Natural killer cell (primary cell): Measurements from ENCODE around the gene HADHB. TPM values are rescaled to one million over a fixed set of nuclear protein-coding genes. Genes with fewer than 3 reads are reported as not detected.

Source experiments
- ATAC-seq, 3 donors: fragments of 150-1000 bp in 2 of 3; fragments of 200-7000 bp in 1 of 3; cut with Tn5 transposase; 1 replicate in 1 of 3; 2 replicates in 2 of 3; pipeline ENCODE4 v1.10.0; 2021; ENCODE audit warnings: mild to moderate bottlenecking in 2 of 3, moderate library complexity in 2 of 3
- DNase-seq, 2 donors: peaks; one replicate each; pipeline versions ENCODE4 v3.0.0 to v3.0.0-alpha.2; 2013 to 2021; ENCODE audit warnings: mixed read lengths in 1 of 2
- H3K27ac ChIP-seq: one replicate; pipeline ENCODE4 v1.5.1; 2013; ENCODE audit warnings: mild to moderate bottlenecking, low read length
- H3K27me3 ChIP-seq: one replicate; pipeline ENCODE4 v1.6.1; 2013; ENCODE audit warnings: low read length; ENCODE audit not compliant: control insufficient read depth, insufficient read depth
- H3K36me3 ChIP-seq: one replicate; pipeline ENCODE4 v1.6.1; 2013; ENCODE audit warnings: low read length; ENCODE audit not compliant: control insufficient read depth, insufficient read depth
- H3K4me1 ChIP-seq: one replicate; pipeline ENCODE4 v1.6.1; 2013; ENCODE audit warnings: low read length; ENCODE audit not compliant: control insufficient read depth, insufficient read depth
- H3K4me3 ChIP-seq: one replicate; pipeline ENCODE4 v1.5.1; 2013; ENCODE audit warnings: low read length
- H3K9me3 ChIP-seq: one replicate; pipeline ENCODE4 v1.6.1; 2013; ENCODE audit warnings: low read length; ENCODE audit not compliant: control insufficient read depth, insufficient read depth
- H3K27ac Mint-ChIP-seq, 2 donors: one replicate each; pipeline ENCODE4 v1.8.0; 2022; ENCODE audit warnings: mild to moderate bottlenecking in 2 of 2, mixed read lengths in 2 of 2, moderate library complexity in 1 of 2
- H3K27me3 Mint-ChIP-seq, 2 donors: one replicate each; pipeline ENCODE4 v1.8.0; 2022; ENCODE audit warnings: low read depth in 2 of 2, mixed read lengths in 2 of 2
- H3K36me3 Mint-ChIP-seq: one replicate; pipeline ENCODE4 v1.8.0; 2022; ENCODE audit warnings: mixed read lengths
- H3K4me1 Mint-ChIP-seq, 2 donors: one replicate each; pipeline ENCODE4 v1.8.0; 2022; ENCODE audit warnings: mixed read lengths in 2 of 2
- H3K4me3 Mint-ChIP-seq: one replicate; pipeline ENCODE4 v1.8.0; 2022; ENCODE audit warnings: mild to moderate bottlenecking, moderate library complexity, mixed read lengths
- H3K9me3 Mint-ChIP-seq, 2 donors: one replicate each; pipeline ENCODE4 v1.8.0; 2022; ENCODE audit warnings: mixed read lengths in 2 of 2
- CTCF ChIP-seq: fragments of 200-600 bp; IDR thresholded peaks from one replicate; pipeline ENCODE4 v1.8.0; 2022; ENCODE audit warnings: antibody characterized with exemption
- WGBS: methylation state at CpG from one replicate; pipeline ENCODE4 v1.1.7; 2013; ENCODE audit warnings: missing lambda C conversion rate; ENCODE audit not compliant: insufficient coverage; 5-methylcytosine and 5-hydroxymethylcytosine counted together
- intact Hi-C: fragments of 100-400 bp; cut with micrococcal nuclease; formaldehyde crosslinking; loops from one replicate; pipeline ENCODE4 v1.14.2; 2022
- total RNA-seq, 4 donors: library from RNA; stranded (reverse); fragments of 120-200 nt in 1 of 4; gene quantifications; one replicate each; pipeline versions ENCODE4 v1.2.3 to v1.2.4, GENCODE V29; 2013 to 2022

Gene HADHB
- total RNA-seq, 3 donors from 2014 or later (not counting 1 experiment from before 2014, with no cell fraction given), result 43.1 to 58.8 (median 53.0) TPM

- H3K27ac Mint-ChIP-seq, result no peak overlapping the region
- no peak overlapping the region for H3K4me3 ChIP-seq
- 98% methylated on average over 3 of the region's 3 CpGs for WGBS
- ATAC-seq, result no peak
- H3K9me3 Mint-ChIP-seq, result no peaks in the 10 kb centered on the region
- no peak overlapping the region for H3K4me3 Mint-ChIP-seq
- peaks cover 64% of the 10 kb centered on the region for H3K36me3 ChIP-seq
- no peaks in the 10 kb centered on the region for H3K4me1 ChIP-seq
- TF ChIP-seq CTCF, result no peak
- H3K27me3 ChIP-seq, result no peaks in the 10 kb centered on the region
- H3K9me3 ChIP-seq, result no peaks in the 10 kb centered on the region
- peaks cover 19% of the 10 kb centered on the region for H3K36me3 Mint-ChIP-seq
- H3K27ac ChIP-seq, result no peak overlapping the region
- DNase-seq, result no peak
- intact Hi-C loops, result no loop called here
- H3K4me1 Mint-ChIP-seq, result no peaks in the 10 kb centered on the region
- H3K27me3 Mint-ChIP-seq, result no peaks in the 10 kb centered on the region
These were observed 39.4 kb downstream of the HADHB start for GRCh38 chr2:26284132-26284531.

GRCh38 chr2:26285931-26286330 lies 41.2 kb downstream of the HADHB start:
- ATAC-seq (no peak), DNase-seq (no peak)
- intact Hi-C loops, result no loop called here
- Mint-ChIP-seq H3K27ac (no peak overlapping the region), H3K27me3 (no peaks in the 10 kb centered on the region), H3K36me3 (peaks cover 16% of the 10 kb centered on the region), H3K9me3 (no peaks in the 10 kb centered on the region), H3K4me1 (no peaks in the 10 kb centered on the region), H3K4me3 (no peak overlapping the region)
- Histone ChIP-seq H3K27me3 (no peaks in the 10 kb centered on the region), H3K27ac (no peak overlapping the region), H3K9me3 (no peaks in the 10 kb centered on the region), H3K4me3 (no peak overlapping the region), H3K36me3 (peaks cover 52% of the 10 kb centered on the region), H3K4me1 (no peaks in the 10 kb centered on the region)
- no peak for TF ChIP-seq CTCF
- WGBS, result 98% methylated on average over 3 of the region's 3 CpGs

- WGBS, result no CpG with 5 or more reads among the region's 1 CpG
- ATAC-seq (no peak), DNase-seq (no peak)
- no peak overlapping the region for H3K27ac ChIP-seq
- H3K36me3 Mint-ChIP-seq, result no peaks in the 10 kb centered on the region
- no peaks in the 10 kb centered on the region for H3K9me3 ChIP-seq
- H3K4me1 ChIP-seq, result no peaks in the 10 kb centered on the region
- H3K4me1 Mint-ChIP-seq, result no peaks in the 10 kb centered on the region
- TF ChIP-seq CTCF, result no peak
- peaks cover 23% of the 10 kb centered on the region for H3K36me3 ChIP-seq
- no peak overlapping the region for H3K27ac Mint-ChIP-seq
- H3K4me3 Mint-ChIP-seq, result no peak overlapping the region
- no peaks in the 10 kb centered on the region for H3K9me3 Mint-ChIP-seq
- no peaks in the 10 kb centered on the region for H3K27me3 Mint-ChIP-seq
- H3K4me3 ChIP-seq, result no peak overlapping the region
- H3K27me3 ChIP-seq, result no peaks in the 10 kb centered on the region
- intact Hi-C loops, result no loop called here
These were observed 45.3 kb downstream of the HADHB start for GRCh38 chr2:26290001-26290400.

GRCh38 chr2:26292646-26293045 lies 47.9 kb downstream of the HADHB start:
- DNase-seq, result no peak
- Histone ChIP-seq H3K36me3 (peaks cover 5% of the 10 kb centered on the region), H3K27me3 (no peaks in the 10 kb centered on the region), H3K9me3 (no peaks in the 10 kb centered on the region), H3K4me3 (no peak overlapping the region), H3K27ac (no peak overlapping the region), H3K4me1 (no peaks in the 10 kb centered on the region)
- intact Hi-C loops, result no loop called here
- TF ChIP-seq CTCF, result no peak
- no peak overlapping the region for H3K27ac Mint-ChIP-seq
- H3K4me3 Mint-ChIP-seq, result no peak overlapping the region
- ATAC-seq, result no peak
- H3K9me3 Mint-ChIP-seq, result no peaks in the 10 kb centered on the region
- no peaks in the 10 kb centered on the region for H3K4me1 Mint-ChIP-seq
- no peaks in the 10 kb centered on the region for H3K36me3 Mint-ChIP-seq
- 96% methylated on average over 6 of the region's 6 CpGs for WGBS
- no peaks in the 10 kb centered on the region for H3K27me3 Mint-ChIP-seq
